ENCODE results near the gene CCK. TPM values are rescaled to one million over a fixed set of nuclear protein-coding genes. Genes with fewer than 3 reads are reported as not detected.

CCK gene
- total RNA-seq, 4 donors from 2014 or later, result 1.6 TPM; not detected in 3

DNA sequence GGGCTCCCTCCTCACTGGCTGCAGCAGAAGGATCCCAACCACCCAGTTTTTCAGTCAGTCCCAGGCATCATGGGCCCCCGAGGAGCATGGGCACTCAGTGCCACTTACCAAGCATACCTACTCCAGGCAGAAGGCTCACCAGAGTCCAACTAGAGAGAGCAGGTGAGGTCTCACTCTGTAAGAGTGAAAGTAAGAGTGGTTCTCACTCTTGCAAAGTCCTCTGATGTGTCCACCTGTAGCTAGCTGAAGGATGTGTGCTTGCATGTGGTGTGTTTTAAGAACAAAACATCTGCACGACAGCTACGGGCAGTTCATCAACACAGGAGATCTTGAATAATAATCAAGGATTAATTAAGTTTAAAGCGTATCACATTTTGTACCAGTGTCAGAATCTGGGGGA, 49.7 kb downstream of the CCK start:
- TF ChIP-seq, protein P1, sequence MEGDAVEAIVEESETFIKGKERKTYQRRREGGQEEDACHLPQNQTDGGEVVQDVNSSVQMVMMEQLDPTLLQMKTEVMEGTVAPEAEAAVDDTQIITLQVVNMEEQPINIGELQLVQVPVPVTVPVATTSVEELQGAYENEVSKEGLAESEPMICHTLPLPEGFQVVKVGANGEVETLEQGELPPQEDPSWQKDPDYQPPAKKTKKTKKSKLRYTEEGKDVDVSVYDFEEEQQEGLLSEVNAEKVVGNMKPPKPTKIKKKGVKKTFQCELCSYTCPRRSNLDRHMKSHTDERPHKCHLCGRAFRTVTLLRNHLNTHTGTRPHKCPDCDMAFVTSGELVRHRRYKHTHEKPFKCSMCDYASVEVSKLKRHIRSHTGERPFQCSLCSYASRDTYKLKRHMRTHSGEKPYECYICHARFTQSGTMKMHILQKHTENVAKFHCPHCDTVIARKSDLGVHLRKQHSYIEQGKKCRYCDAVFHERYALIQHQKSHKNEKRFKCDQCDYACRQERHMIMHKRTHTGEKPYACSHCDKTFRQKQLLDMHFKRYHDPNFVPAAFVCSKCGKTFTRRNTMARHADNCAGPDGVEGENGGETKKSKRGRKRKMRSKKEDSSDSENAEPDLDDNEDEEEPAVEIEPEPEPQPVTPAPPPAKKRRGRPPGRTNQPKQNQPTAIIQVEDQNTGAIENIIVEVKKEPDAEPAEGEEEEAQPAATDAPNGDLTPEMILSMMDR (IDR thresholded peaks at IDR 0.05), result no peak
- DNase-seq (ENCODE audit: low spot score) (no peak), ATAC-seq (ENCODE audit: low FRiP score) (no peak)

DNA sequence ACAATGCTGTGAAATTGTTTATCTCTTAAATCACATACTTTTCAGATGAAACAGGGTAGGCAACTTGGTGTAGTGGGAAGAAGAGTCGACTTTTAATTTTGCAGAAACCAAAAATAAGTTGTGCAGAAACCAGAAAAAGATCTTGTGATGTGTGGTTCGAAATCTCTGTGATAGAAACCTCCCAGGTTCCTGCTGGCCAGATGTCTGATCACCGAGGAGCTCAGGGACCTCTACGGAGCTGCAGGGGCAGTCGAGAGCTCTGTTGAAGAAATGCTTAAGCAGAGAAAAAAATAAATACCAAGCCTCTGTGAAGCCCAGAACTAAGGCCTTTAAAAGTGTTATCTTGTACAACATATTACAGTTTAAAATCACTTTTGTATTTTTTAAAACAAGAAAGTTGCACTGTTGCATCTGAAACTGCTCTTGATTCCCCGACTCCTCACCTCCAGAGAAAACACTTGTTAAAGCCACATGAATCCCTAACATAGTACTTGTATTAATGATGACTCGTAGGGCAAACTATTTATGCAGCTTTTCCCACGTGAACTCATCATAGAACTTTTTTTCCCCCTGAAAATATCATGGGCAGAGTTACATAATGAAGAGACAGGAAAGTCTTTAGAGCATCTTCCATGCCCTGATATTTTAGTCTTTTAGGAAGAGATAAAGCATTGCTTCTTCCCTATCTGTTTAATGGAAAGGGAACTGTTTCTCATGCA, 51.3 kb downstream of the CCK start:
- TF ChIP-seq, protein P1 (IDR thresholded peaks at IDR 0.05), result no peak
- DNase-seq (ENCODE audit: low spot score) (no peak), ATAC-seq (ENCODE audit: low FRiP score) (no peak)

DNA sequence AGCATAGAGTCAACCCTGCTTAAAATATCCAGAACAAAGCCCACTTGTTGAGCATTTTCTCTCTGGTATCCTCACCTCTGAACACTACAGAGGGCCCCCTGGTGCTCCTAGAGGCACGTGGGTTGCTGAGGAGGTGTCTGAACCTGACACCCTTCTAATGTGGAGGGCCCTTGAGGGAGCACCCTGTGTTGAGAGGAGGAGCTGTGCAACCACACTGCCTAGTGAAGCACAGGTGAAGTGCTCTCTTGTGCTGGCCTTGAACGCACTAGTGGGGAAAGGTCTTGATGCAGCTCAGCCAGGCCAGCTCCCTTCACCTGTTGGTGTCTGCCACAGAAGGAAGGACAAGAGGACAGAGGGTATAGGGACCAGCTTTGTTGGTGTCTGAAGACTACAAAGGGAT, 51.9 kb downstream of the CCK start:
- ATAC-seq (ENCODE audit: low FRiP score) (no peak), DNase-seq (ENCODE audit: low spot score) (no peak)
- TF ChIP-seq, protein P1 (IDR thresholded peaks at IDR 0.05), result no peak

DNA sequence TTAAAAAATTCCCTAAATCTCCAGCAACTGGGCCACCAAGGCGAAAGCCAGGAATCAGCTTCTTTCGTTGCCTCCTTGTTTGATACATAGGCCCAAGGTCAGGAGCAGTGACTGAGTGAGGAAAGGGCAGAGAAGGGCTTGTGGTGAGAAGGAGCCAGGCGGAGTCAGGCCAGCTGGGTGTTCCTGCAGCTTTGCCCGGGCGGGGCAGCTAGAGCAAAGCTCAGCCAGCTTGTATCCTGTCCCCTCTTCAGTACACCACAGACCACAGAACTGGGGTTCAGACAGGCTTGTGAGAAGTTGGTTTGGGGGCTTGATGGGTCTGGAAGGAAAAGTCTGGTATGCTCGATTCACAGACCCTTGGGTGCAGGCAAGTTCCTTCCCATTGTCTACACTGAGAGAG, 52.6 kb downstream of the CCK start:
- TF ChIP-seq, protein P1 (IDR thresholded peaks at IDR 0.05), result no peak
- DNase-seq (ENCODE audit: low spot score), result no peak
- no peak for ATAC-seq (ENCODE audit: low FRiP score)

DNA sequence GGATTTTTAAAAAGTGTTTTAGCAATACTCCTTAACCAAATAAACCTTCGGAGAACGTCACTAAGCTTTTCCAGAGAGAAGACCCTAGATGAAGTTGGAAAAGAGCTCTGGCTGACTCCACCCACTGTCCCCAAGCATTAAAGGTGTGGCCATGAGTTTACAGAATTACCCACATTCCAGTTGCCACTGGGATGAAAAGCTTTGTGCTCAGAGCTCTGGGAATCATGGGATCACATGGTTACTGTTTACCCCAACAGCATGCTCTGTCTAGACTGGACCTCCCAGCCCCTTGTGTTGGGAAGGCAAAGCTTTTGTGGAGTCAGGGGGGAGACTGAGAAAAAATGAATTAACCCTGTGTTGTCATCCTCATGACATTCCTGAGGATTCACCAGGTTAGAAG, 55.3 kb downstream of the CCK start:
- TF ChIP-seq, protein P1 (IDR thresholded peaks at IDR 0.05), result no peak
- DNase-seq (ENCODE audit: low spot score) (no peak), ATAC-seq (ENCODE audit: low FRiP score) (no peak)

DNA sequence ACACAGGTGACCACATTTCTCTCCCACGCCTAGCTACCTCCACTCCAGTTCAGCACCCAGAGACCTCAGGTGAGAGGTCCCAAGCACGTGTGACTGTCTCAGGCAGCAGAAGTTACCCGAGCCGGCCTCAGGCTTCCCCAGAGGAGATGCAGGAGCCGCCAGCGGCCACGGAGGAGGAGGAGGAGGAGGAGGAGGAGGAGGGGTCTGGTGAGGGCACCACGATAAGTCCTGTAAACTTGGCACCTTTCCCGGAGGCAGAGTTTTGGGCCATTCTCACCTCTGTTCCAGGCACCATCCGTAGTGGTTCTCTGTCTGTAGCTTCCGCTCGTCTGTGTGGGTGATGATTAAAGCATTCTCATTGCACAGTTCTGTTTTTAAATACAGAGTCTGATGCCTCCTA, 56.1 kb downstream of the CCK start:
- DNase-seq (ENCODE audit: low spot score) (no peak), ATAC-seq (ENCODE audit: low FRiP score) (no peak)
- TF ChIP-seq, protein P1 (IDR thresholded peaks at IDR 0.05), result no peak

Small RNA genes lying within 50 kb of the gene (small RNA-seq; reads per million reads assigned to genes)
- gene RNU4-78P, result not detected

Other genes starting within 250 kb of the CCK start
- gene TRAK1, start 174.8 kb downstream of the CCK start, total RNA-seq, result 10 to 100 TPM; 21.4 to 42.9 (median 37.0) TPM
- not detected for gene LYZL4, start 144.4 kb upstream of the CCK start, total RNA-seq
- gene VIPR1, start 236.5 kb upstream of the CCK start, total RNA-seq, result 10 to 100 TPM in 1 of 4 donors, 1 to 10 TPM in 3; 2.9 to 73.8 (median 6.2) TPM